Karpas-422 (cell line): ENCODE measurements around the gene OPA3. TPM values are rescaled to one million over a fixed set of nuclear protein-coding genes. Genes with fewer than 3 reads are reported as not detected.

Experiments
- DNase-seq: peaks from one replicate; pipeline ENCODE4 v3.0.0-alpha.2; 2015
- H2AFZ ChIP-seq: fragments of 200-600 bp; sonication (generic); 2 replicates; pipeline ENCODE4 v1.6.1; 2014; ENCODE audit warnings: antibody characterized with exemption, low read length, mixed read lengths
- H3K27ac ChIP-seq: fragments of 200-600 bp; sonication (generic); 2 replicates; pipeline ENCODE4 v1.5.1; 2014; ENCODE audit warnings: mild to moderate bottlenecking, low read length, moderate library complexity
- H3K27me3 ChIP-seq: fragments of 200-600 bp; sonication (generic); 2 replicates; pipeline ENCODE4 v1.6.1; 2014; ENCODE audit warnings: low read length, mixed read lengths
- H3K36me3 ChIP-seq: fragments of 200-600 bp; sonication (generic); 2 replicates; pipeline ENCODE4 v1.6.1; 2014; ENCODE audit warnings: low read length, mixed read lengths; ENCODE audit not compliant: insufficient read depth
- H3K4me1 ChIP-seq: fragments of 200-600 bp; sonication (generic); 2 replicates; pipeline ENCODE4 v1.6.1; 2014; ENCODE audit warnings: mild to moderate bottlenecking, low read length, mixed read lengths
- H3K4me2 ChIP-seq: fragments of 200-600 bp; sonication (generic); 2 replicates; pipeline ENCODE4 v1.6.1; 2014; ENCODE audit warnings: low read length, low read depth, mild to moderate bottlenecking; ENCODE audit not compliant: poor library complexity, severe bottlenecking
- H3K4me3 ChIP-seq: fragments of 200-600 bp; sonication (generic); 2 replicates; pipeline ENCODE4 v1.5.1; 2014; ENCODE audit warnings: mild to moderate bottlenecking, antibody characterized with exemption, low read length, mixed read lengths
- H3K79me2 ChIP-seq: fragments of 200-600 bp; sonication (generic); 2 replicates; pipeline ENCODE4 v1.6.1; 2014; ENCODE audit warnings: mild to moderate bottlenecking, low read length, mixed read lengths
- H3K9ac ChIP-seq: fragments of 200-600 bp; sonication (generic); 2 replicates; pipeline ENCODE4 v1.6.0; 2014; ENCODE audit warnings: low read length
- H3K9me2 ChIP-seq: fragments of 200-600 bp; sonication (generic), shearing (Covaris generic); replicated peaks from 2 replicates; pipeline ENCODE4 v1.6.0; 2014; ENCODE audit warnings: mild to moderate bottlenecking, low read length, moderate library complexity; ENCODE audit not compliant: insufficient read depth
- H3K9me3 ChIP-seq: fragments of 300-700, 200-600 bp; sonication (generic); 2 replicates; pipeline ENCODE4 v1.6.1; 2014; ENCODE audit warnings: low read length, mixed read lengths
- H4K20me1 ChIP-seq: fragments of 200-600 bp; sonication (generic); 2 replicates; pipeline ENCODE4 v1.6.1; 2014; ENCODE audit warnings: mild to moderate bottlenecking, antibody characterized with exemption, low read length, low read depth; ENCODE audit not compliant: insufficient read depth
- total RNA-seq: library from RNA; depleted of rRNA; stranded (reverse); fragments of >200 nt; shearing (Covaris generic); gene quantifications from 2 replicates; pipeline ENCODE4 v1.2.3, GENCODE V29; 2014; ENCODE audit warnings: low replicate concordance

OPA3 gene
- total RNA-seq, 1 experiment from 2014 or later = 4.7 TPM

DNA sequence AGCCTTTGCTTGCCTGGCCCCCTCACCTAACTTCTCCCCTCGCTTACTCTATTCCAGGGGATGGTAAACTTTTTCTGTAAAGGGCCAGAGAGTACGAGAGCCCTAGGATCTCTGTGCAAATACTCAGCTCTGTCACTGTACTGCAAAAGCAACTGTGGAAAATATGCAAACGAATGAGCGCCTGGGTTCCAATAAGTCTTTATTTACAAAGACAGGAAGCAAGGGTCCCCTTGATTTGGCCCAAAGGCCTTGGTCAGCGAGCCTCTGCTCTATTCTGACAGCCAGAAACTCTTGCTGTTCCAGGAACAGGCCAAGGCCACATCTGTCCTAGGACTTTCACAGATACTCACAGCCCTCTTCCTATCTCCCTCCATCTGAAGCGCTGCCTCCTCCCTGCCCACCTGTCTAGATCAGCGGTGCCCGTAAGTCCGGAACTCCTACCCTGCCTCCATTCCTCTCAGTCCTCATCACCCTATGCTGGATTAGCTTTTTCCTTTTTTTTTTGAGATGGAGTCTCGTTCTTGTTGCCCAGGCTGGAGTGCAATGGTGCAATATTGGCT lies 37.3 kb downstream of the OPA3 start:
- peaks cover 23% of the 10 kb centered on the region for H3K4me1 ChIP-seq
- no peaks in the 10 kb centered on the region for H3K79me2 ChIP-seq
- no peak overlapping the region for H3K9ac ChIP-seq
- no peaks in the 10 kb centered on the region for H3K9me3 ChIP-seq
- no peak for DNase-seq
- no peak overlapping the region for H3K4me2 ChIP-seq
- no peak overlapping the region for H2AFZ ChIP-seq
- no peaks in the 10 kb centered on the region for H3K36me3 ChIP-seq
- H3K4me3 ChIP-seq = no peak overlapping the region
- H3K27ac ChIP-seq = peak overlapping the region; percentile 5; the same call in 1 of the 2 replicates
- H3K27me3 ChIP-seq = no peaks in the 10 kb centered on the region
- no peaks in the 10 kb centered on the region for H3K9me2 ChIP-seq
- no peaks in the 10 kb centered on the region for H4K20me1 ChIP-seq

DNA sequence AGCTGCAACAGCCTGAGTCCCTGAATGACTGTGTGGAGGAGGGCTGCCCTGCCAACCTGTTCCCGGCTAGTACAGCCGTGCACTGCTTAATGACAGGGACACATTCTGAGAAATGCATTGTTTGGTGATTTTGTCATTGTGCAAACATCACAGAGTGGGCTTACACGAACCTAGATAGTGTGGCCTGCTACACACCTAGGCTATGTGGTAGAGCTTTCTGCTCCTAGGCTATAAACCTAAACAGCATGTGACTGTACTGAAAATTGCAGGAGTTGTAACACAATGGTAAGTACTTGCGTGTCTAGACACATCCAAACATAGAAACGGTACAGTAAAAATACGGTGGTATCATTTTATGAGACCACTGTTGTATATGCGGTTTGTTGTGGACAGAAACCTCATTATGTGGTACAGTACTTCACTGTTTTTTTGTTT lies 42.4 kb downstream of the OPA3 start:
- Histone ChIP-seq H3K4me2 (no peak overlapping the region), H3K4me3 (no peak overlapping the region), H2AFZ (no peak overlapping the region), H3K9me3 (peaks cover 4% of the 10 kb centered on the region; the same call in 1 of the 2 replicates), H3K36me3 (no peaks in the 10 kb centered on the region), H3K27me3 (no peaks in the 10 kb centered on the region), H3K9ac (no peak overlapping the region), H4K20me1 (no peaks in the 10 kb centered on the region), H3K9me2 (no peaks in the 10 kb centered on the region), H3K4me1 (peaks cover 20% of the 10 kb centered on the region), H3K79me2 (no peaks in the 10 kb centered on the region), H3K27ac (no peak overlapping the region)
- no peak for DNase-seq

DNA sequence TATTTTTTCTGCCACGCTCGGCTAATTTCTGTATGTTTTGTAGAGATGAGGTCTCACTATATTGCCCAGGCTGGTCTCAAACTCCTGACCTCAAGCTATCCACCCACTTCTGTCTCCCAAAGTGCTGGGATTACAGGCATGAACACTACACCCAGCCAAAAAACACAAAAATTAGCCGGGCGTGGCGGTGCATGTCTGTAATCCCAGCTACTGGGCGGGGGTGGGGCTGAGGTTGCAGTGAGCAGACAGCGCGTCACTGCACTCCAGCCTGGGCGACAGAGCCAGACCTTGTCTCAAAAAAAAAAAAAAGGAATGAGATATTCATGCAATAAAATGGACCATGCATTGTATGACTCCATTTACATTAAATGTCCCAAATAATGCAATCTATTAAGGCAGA lies 45.1 kb downstream of the OPA3 start:
- DNase-seq = no peak
- H3K36me3 ChIP-seq = no peaks in the 10 kb centered on the region
- H3K9me2 ChIP-seq = no peaks in the 10 kb centered on the region
- H2AFZ ChIP-seq = no peak overlapping the region
- H3K27me3 ChIP-seq = no peaks in the 10 kb centered on the region
- H3K79me2 ChIP-seq = no peaks in the 10 kb centered on the region
- no peak overlapping the region for H3K9ac ChIP-seq
- H4K20me1 ChIP-seq = no peaks in the 10 kb centered on the region
- H3K27ac ChIP-seq = no peak overlapping the region
- peaks cover 14% of the 10 kb centered on the region for H3K4me1 ChIP-seq
- H3K4me3 ChIP-seq = no peak overlapping the region
- H3K9me3 ChIP-seq = peaks cover 4% of the 10 kb centered on the region; the same call in 1 of the 2 replicates
- H3K4me2 ChIP-seq = no peak overlapping the region

DNA sequence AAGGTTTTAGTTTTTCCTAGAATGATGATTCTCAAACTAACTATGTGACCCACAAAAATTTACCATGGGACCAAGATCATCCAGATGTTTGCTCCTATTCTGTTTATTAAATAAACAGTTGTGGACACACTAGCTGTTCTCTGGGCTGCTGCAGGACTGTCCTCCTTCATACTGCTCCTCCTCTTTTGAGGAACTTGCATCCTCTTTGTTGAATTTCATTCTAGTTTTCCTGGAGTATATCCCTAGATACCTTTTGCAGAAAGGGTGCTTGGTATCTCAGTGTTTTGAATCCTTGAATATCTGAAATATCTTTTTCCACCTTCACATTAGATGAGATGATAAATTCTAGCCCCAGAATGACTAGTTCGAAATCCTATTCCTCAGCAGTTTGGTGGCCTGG lies 53.3 kb downstream of the OPA3 start:
- Histone ChIP-seq H3K36me3 (peaks cover 15% of the 10 kb centered on the region), H3K27me3 (no peaks in the 10 kb centered on the region)
- DNase-seq = no peak

DNA sequence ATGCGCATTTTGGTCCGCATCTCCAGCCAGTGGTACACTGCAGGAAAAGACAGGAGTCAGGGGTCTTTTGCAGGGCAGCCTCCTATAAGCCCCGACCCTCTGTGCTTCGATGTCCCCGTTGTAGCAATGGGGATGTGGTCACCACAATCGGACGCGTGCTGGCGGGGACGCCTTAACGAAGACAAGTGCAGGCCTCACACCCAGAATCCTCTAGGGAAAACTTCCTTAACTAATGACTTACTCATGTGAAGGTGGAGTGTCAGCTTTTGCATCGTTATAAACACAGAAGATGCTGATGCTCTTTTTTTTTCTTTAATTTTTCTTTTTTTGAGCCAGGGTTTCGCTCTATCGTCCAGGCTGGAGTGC lies 55.2 kb downstream of the OPA3 start:
- no peak overlapping the region for H3K4me2 ChIP-seq
- H3K27me3 ChIP-seq = no peaks in the 10 kb centered on the region
- no peak overlapping the region for H2AFZ ChIP-seq
- H3K9me2 ChIP-seq = no peaks in the 10 kb centered on the region
- H3K4me1 ChIP-seq = no peaks in the 10 kb centered on the region
- H3K27ac ChIP-seq = no peak overlapping the region
- DNase-seq = no peak
- H3K9ac ChIP-seq = no peak overlapping the region
- peaks cover 30% of the 10 kb centered on the region for H3K36me3 ChIP-seq
- H3K9me3 ChIP-seq = no peaks in the 10 kb centered on the region
- no peak overlapping the region for H3K4me3 ChIP-seq
- H4K20me1 ChIP-seq = no peaks in the 10 kb centered on the region
- no peaks in the 10 kb centered on the region for H3K79me2 ChIP-seq

More for the DNA sequence above, 53.3 kb downstream of the OPA3 start:
- Histone ChIP-seq H3K4me2 (no peak overlapping the region), H3K9me3 (no peaks in the 10 kb centered on the region), H3K27ac (no peak overlapping the region), H3K9ac (no peak overlapping the region), H2AFZ (no peak overlapping the region), H3K9me2 (no peaks in the 10 kb centered on the region), H3K4me1 (no peaks in the 10 kb centered on the region), H3K4me3 (no peak overlapping the region), H3K79me2 (no peaks in the 10 kb centered on the region), H4K20me1 (no peaks in the 10 kb centered on the region)

DNA sequence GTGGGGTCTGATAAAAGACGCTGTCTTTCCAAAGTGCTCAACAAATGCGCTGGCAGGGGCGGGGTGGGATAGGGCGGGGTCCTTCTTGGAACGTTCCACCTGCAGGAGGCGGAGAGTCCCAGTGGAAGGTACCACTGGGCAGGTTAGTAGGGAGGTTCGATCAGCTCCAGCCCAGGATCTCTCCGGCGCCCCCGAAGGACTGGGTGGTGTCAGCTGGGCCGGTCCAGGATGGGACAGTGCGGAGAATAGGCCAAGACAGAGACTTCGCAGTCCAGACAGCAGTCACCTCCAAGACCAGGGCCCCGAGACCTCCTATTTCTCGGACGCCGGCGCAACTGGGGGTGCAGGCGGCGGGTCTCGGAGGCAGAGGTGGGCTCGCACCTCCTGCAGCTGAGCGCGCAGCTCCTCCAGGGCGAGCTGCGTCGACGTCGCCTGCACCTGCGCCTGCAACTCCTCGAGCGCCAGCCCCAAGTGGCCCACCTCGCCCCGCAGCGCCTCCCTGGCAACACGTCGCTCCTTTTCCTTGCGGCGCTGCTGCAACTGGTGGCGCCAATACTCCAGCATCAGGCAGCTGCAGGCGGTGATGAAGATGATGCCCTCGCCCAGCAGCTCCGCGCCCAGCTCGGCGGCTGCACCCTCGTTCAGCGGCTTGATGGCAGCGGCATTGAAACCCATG lies 55.7 kb downstream of the OPA3 start:
- H3K4me3 ChIP-seq = no peak overlapping the region
- H4K20me1 ChIP-seq = no peaks in the 10 kb centered on the region
- no peak overlapping the region for H3K9ac ChIP-seq
- H3K79me2 ChIP-seq = no peaks in the 10 kb centered on the region
- H3K9me2 ChIP-seq = no peaks in the 10 kb centered on the region
- no peaks in the 10 kb centered on the region for H3K27me3 ChIP-seq
- no peak overlapping the region for H2AFZ ChIP-seq
- no peak overlapping the region for H3K4me2 ChIP-seq
- H3K27ac ChIP-seq = no peak overlapping the region
- peaks cover 35% of the 10 kb centered on the region for H3K36me3 ChIP-seq
- H3K9me3 ChIP-seq = no peaks in the 10 kb centered on the region
- no peaks in the 10 kb centered on the region for H3K4me1 ChIP-seq
- DNase-seq = no peak

DNA sequence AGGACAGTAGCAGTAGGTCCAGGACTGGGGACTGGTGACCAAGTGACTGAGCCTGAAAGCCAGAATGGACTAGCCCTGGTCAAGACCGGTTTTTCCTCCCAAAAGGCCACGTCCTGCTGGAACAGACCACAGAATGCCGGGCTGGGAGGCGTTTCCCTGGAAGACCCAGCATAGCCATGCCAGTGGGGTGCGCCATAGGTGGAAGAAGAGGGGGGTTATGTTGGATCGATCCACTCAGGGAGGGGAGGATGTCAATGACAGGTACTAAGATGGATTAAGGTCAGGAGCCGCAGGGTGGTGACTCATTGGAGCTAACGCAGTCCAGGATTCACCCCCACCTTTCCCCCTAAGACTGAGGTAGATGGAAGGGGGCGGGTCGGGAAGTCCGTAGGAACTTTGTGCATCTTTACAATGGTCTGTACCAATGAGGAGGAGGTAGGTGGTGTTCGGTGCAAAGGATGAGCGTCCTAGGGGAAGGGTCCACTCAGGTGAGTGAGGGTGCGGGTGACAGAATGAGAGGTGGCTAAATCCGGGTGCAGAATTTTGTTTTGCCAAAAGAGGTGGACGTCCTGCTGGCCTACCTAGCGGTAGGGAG lies 56.4 kb downstream of the OPA3 start:
- no peak overlapping the region for H3K27ac ChIP-seq
- H3K9me2 ChIP-seq = no peaks in the 10 kb centered on the region
- H4K20me1 ChIP-seq = no peaks in the 10 kb centered on the region
- no peaks in the 10 kb centered on the region for H3K79me2 ChIP-seq
- H3K9me3 ChIP-seq = no peaks in the 10 kb centered on the region
- no peaks in the 10 kb centered on the region for H3K4me1 ChIP-seq
- no peak overlapping the region for H3K4me2 ChIP-seq
- H3K9ac ChIP-seq = no peak overlapping the region
- peaks cover 35% of the 10 kb centered on the region for H3K36me3 ChIP-seq
- H3K4me3 ChIP-seq = no peak overlapping the region
- H2AFZ ChIP-seq = no peak overlapping the region
- H3K27me3 ChIP-seq = no peaks in the 10 kb centered on the region
- DNase-seq = no peak

DNA sequence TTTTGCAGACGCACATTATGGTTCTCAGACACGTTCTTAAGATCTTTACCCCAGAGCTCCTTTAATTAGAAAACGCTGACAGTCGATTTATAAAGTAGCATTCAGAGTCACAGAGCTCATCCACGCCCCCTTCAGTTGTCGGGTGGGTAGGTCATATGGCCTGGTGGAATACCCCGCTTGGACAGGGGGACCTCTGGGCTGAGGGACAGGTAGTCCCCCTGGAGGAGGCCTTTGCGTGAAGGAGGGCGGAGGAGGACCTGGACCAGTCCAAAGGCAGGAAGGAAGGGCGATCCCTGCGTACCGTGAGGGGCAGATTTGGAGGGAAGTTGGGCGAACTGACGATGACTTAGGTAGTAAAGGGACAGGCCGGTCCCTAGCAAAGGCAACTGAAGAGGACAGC lies 56.9 kb downstream of the OPA3 start:
- Histone ChIP-seq H3K79me2 (no peaks in the 10 kb centered on the region), H3K27ac (no peak overlapping the region), H3K9me3 (no peaks in the 10 kb centered on the region), H3K4me3 (no peak overlapping the region), H3K36me3 (peaks cover 35% of the 10 kb centered on the region), H4K20me1 (no peaks in the 10 kb centered on the region), H2AFZ (no peak overlapping the region), H3K9ac (no peak overlapping the region), H3K4me1 (no peaks in the 10 kb centered on the region), H3K4me2 (no peak overlapping the region), H3K9me2 (no peaks in the 10 kb centered on the region), H3K27me3 (no peaks in the 10 kb centered on the region)
- DNase-seq = no peak
